Effector CD4-positive, alpha-beta T cell (primary cell): ENCODE measurements around the gene MEN1.

Experiments used
- DNase-seq: peaks from one replicate; pipeline ENCODE4 v3.0.0-alpha.2; 2020

MEN1 gene

GRCh38 chr11:64801158-64801464, 9.2 kb downstream of the MEN1 start:
- DNase-seq: no peak

- DNase-seq: no peak
These were observed 9.8 kb downstream of the MEN1 start for GRCh38 chr11:64800303-64801157.

DNA sequence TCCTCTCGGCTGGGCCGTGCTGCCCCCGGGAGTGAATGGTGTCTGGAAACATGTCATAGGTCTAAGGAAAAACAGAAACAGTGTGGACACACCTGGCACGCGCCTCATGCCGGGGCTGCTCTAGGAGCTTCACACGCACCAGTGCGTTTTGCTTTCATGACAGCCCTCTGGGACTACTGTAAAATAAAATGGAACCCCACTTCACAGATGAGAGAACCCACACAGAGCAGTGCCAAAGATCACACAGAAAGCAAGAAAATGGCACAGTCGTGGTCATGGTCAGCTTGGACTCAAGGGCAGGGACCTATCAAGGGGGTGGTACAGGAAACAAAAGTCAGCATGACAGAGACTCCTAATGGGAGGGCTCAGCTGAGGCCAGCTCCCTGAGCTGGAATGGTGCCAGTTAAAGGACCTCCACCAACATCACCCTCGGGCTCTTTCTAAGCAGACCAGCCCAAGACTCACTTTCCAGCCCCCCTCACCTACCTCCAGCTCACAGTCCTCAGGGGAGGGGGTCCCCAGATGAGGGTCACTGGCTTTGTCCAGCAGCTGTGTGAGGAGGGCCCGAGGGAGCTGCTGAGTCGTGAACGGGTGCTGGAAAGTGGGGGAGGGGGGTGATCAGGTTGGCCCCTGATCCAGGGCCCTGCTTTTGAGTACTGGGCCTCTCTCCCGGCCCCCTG, 10.6 kb downstream of the MEN1 start:
- DNase-seq: no peak

GRCh38 chr11:64799256-64799622, 11.1 kb downstream of the MEN1 start:
- DNase-seq: no peak

DNA sequence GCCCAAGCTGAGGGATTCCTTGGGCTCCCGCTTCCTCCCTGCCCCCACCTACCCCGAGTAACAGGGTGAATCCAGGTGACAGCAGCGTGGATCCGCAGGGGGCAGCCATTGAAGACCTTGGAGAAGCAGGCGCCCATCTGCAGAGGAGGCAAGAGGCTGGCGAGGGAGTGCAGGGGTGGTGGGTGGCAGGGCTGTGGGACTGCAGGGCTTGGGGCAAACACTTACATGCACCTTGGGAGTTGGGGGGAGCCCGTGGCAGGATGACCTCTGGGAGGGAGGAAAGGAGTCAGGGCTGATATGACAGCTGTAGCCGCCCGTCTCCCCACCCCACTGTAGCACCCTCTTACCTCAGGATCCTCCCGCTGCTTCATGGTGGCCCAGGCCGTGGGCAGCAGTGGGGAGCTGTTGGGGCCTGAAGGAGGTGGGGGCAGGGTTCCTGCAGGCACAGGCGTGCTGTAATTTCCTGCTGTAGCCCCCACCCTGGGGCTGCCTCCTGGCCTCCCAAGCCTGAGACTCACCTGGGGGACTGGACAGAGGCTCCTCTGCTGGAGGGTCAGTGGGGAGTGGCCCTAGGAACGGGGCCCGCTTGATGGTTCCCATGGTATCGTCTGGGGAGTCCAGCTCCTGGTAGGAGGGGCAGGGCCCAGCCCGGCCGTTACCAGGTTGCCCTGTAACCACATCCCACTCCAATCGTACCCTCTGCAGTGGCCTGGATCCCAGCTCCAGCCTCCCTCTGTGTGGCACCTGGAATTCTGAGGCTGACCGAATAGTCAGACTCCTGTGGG, 13.4 kb downstream of the MEN1 start:
- DNase-seq: no peak

- no peak for DNase-seq
These were observed 14.1 kb downstream of the MEN1 start for GRCh38 chr11:64796047-64796756.

DNA sequence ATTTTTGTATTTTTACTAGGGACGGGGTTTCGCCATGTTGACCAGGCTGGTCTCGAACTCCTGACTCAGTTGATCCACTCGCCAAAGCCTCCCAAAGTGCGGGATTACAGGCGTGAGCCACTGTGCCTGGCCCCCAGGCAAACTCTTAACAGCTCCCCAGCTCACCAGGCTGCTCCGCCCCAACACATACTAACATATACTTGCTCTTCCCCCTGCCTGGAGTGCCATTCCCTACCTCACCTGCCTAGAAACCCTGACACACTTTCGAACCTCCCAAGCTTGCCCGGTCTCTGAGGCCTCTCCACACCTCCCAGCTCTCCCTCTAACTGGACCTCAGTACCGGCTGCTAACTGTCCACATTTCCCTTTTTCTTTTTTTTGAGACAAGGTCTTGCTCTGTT, 15.8 kb downstream of the MEN1 start:
- DNase-seq: no peak

- DNase-seq: no peak
These were observed 16.8 kb downstream of the MEN1 start for GRCh38 chr11:64793271-64794160.

GRCh38 chr11:64792482-64792881, 17.9 kb downstream of the MEN1 start:
- no peak for DNase-seq

- no peak for DNase-seq
These were observed 18.5 kb downstream of the MEN1 start for GRCh38 chr11:64791781-64792291.

- no peak for DNase-seq
These were observed 19.9 kb downstream of the MEN1 start for GRCh38 chr11:64790205-64791095.

DNA sequence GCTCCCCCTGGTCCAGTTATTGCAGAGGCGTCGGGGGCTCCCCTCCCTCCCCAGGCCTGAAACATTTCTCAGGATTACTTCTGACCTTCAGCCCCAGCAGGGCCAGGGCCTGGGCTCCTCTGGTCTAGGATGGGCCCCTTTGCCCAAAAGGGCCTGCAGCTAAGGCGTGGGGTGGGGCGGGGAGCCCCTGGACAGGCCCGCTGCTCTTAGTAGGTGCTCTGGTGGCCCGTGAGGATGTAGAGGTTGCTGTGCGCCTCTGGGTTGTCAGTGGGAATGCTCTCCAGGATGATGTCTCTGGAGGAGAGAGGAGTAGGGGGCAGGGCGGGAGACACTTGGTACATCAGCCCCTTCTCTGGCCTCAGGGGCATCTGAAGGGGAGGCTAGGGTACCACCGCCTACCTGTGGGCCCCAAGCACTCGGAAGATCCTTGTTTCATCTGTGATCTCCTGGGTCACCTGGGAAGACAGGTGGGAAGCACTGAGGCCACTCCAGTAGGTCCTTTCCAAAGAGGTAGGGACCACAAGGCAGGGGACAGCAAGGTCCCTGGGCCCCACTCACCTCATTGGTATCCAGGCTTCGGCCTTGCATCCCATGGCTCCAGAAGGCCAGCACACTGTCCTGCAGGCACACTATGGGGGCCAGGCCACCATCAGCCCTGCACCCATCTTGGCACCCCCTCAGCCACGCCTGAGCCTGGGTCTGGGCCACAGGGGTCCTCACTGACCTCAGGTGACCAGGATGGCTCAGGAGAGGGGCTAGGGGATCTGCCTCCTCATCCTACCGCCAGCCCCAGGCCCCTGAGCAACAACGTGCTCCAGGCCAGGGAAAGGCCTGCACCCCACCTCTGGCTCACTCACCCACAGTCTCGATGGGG, 20.8 kb downstream of the MEN1 start:
- DNase-seq: no peak

GRCh38 chr11:64788321-64789215, 21.8 kb downstream of the MEN1 start:
- DNase-seq: no peak

DNA sequence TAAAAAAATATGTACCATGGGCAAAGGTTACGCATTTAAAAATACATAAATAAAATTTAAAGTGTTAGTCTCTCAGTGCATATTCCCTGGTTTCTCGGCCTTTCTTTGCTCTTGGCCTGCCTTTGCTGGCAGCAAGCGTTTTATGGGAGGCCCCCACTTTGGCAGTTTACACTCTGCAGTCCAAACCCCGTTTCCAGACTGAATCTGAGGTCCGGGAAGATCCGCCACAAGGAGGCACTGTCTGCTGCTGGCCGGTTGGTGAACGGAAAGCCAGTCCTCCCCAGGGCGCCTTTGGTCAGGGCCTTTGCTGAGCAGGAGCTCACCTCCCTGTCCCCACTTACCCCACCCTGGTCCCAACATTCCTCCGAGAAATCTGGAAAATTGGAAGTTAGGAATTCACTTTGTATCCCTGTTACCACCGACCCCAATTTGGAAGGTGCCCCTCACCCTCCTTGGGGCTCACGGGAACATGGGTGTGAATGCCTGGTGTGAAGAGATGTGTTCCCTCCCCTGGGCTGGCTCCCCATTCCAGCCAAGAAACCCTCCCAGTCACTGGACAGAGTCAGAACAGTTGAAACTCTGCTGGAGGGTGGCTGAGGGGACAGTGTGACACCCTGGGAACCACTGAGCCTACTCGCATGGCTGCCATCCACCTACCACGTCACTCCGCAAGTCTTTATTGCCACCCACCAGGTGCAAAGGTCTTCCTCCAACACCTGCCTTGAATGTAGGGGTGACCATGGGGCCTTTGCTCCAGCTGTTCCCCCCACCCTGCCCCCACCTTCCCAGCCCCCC, 22.6 kb downstream of the MEN1 start:
- peak; percentile 58 for DNase-seq

DNA sequence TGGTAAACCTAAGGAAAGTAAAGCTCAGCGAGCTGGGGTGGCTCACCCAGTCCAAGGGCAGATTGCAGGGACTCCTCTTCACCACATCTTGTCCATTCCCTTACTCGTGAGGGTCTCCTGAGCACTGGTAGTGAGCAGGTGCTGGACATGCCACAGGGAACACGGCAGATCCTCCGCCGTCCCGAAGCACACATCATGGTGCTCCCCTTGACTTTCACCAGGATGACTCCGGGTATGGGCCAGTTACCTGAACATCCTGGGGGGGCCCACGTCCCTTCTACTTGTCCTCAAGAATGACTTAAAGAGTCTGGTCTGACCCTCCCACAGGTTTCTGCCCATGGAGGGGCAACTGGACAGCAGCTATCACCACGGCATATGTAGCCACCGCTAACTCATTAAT, 24.0 kb downstream of the MEN1 start:
- no peak for DNase-seq

DNA sequence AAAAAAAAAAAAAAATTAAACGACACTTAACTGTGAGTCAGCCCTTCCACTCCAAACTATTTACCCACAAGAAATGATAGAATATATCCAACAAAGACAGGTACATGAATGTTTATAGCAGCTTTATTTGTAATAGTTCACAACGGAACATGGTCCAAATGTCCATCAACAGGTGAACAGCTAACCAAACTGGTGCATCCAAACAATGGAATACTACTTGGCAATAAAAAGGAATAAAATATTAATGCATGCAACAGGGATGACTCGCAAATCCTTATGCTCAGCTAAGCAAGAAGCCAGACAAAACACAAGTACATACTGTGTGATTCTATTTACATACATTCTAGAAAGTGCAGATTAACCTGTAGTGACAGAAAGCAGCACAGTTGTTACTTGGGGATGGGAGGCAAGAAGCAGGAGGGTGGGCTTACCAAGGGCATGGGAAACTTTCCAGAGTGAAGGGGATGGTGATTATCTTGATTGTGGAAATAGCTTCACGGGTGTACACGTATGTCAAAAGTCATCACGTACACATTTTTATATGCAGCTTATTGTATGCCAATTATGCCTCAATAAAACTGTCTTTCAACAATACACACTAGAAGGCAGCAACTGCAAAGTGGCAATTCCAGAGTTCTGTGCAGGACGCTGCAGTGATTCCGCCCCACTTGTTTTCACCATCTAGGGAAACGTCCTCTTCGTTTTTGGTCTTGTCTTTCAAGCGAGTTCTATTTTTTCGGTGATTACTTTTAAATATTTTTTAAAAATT, 25.4 kb downstream of the MEN1 start:
- no peak for DNase-seq
